Islet of Langerhans (tissue), 1 donor: ENCODE measurements around the gene UBE2M.
"Not testable (repeated sequence)": the region's sequence is repeated elsewhere in the genome, so short reads cannot be mapped to it uniquely, and the experiment has no call there.

Source experiments
- FAIRE-seq: peaks from one replicate; lab custom pipeline; 2011; peaks lifted over from hg19 to GRCh38; lab: Jason Lieb, UNC

UBE2M gene

DNA sequence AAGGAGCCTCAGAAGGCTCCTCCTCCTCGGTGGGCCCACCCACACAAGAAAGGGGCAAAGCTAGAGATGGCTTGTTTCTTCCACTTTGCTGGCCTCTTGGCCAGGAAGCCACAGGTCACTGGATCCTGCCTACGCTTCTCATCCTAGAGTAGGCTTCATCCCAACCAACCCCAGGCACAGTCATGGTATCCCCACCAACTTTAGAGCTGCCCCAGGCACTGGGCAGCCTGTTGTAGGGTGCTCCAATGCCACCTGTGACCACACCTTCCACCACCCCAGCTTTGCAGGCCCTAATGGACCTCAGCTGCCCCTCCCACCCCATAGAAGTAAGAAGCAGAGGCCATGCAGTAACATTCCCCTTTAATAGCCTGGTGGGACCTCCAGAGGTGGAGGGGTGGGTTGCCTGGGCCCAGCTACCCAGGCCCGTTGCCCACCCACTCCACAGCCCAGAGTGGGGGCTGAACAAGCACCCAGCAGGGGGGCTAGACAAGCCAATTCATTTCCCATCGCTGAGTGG is 3.0 kb downstream of the UBE2M start:
- no peak for FAIRE-seq

DNA sequence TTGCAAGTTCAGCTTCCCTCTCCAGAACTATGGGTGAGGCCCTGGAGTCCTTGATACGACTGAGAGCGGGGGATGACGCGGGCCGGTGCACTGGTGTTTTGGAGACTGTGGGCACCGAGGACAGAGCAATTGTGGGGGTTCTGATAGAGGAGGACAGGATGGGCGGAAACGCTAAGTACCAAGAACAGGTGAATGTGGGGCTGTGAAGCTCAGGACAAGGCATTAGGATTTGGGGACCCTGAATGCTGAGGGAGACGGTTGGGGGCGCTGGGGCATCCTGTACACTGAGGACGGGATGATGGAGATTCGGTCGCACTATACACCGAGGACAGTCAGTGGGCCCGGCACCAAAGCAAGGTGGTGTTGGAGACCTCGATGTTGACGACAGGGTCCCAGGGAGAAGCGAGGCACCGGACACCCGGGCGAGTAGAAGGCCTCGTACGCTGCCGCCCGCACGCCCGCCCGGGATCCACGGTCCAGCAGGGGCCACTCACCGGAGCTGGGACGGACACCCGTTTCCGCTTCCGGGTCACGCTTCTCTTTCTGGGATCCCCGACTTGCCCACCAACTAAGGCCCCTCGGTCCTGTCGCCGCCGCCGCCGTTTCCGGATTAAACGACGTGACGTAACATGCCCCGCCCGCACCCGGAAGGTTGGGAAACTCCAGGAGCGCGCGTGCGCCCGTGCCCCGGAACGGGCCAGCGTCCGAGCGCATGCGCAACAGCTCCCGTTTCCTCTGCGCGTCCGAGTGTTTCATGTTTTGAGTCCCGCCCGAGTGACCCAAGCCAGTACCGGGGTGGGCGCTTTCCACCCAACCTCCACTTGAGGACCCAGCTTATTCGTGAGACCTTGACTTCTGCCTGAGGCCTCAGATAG is 3.7 kb downstream of the UBE2M start, which contains the start of gene CHMP2A:
Gene CHMP2A, minus strand, starts transcription at position 612 of the 875 bp plus-strand sequence. CDS start 893 bp downstream, outside the sequence.
- FAIRE-seq, result peak; percentile 61

DNA sequence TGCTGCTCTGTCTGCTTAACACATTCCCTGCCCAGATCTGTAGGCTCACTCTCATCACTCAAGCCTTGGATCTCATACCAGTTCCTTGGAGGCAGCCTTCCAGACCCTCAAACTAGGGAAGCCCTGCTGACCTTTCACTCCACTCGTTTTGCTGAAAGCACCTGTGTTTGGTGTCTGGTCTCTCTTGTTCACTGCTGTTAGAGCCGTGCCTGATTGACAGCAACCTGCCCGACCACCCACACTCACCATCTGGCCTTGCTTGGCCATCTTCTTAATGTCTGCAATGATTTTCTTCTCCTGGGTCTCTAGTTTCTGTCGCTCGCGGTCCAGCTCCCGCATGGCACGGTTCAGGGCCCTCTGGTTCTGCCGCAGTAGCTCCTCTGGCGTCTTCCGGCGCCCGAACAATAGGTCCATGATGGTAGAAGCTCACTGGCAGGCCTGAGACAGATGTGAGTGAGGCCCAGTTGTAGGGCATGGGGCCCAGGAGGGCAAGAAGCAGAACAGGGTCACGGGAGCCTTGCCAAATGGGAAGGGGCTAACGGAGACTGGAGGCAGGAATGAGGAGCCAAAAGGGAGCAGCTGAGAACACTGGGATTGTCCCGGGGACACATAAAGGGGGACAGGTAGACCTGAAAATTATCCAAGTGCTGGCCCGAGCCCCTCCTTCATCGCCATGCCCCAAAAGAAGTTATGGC is 4.5 kb downstream of the UBE2M start:
- no peak for FAIRE-seq

GRCh38 chr19:58552655-58553054 is 5.8 kb downstream of the UBE2M start:
- no peak for FAIRE-seq

- FAIRE-seq, result no peak
Observed at GRCh38 chr19:58551577-58552471, 6.6 kb downstream of the UBE2M start.

DNA sequence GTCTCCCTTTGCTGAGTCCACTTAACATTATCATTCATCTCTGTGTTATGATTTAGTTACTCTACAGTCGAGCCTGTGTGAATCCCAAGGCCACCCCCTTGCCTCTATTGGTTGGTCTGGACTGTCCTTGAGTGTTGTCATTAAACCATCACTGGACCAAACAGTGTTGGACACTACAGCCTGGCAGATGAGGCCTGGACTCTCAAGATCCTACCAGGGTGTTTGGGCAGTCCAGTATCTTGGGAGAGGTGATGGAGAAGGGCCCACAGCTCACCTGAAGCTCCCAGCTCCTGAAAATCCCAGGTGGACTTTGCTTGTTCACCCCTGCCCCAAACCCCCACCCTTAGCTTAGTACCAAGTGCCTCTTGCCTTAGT is 7.3 kb downstream of the UBE2M start:
- FAIRE-seq, result no peak

DNA sequence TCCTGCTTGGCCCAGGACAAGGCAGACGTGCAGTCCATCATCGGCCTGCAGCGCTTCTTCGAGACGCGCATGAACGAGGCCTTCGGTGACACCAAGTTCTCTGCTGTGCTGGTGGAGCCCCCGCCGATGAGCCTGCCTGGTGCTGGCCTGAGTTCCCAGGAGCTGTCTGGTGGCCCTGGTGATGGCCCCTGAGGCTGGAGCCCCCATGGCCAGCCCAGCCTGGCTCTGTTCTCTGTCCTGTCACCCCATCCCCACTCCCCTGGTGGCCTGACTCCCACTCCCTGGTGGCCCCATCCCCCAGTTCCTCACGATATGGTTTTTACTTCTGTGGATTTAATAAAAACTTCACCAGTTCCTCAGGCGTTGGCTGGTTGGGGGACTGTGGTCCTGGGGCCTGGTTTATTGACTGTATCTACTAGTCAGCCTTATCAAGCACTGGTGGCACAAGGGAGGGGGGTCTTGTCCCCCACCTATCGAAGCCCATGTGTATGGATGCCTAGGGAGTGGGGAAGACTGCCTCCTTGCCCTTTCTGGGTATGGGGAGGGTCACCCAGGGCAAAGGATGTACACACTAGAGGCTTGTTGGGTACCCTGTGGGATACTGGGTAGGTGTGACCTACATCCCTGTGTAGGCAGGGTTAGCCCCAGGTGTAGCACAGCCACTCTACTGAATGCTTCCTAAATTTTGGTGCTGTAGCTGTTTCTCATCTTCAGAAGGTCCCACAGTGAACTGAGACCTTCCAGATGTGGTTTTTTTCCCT is 7.9 kb downstream of the UBE2M start:
- FAIRE-seq, result no peak

- no peak for FAIRE-seq
Observed at GRCh38 chr19:58549664-58550361, 8.6 kb downstream of the UBE2M start.

GRCh38 chr19:58548859-58549663 is 9.3 kb downstream of the UBE2M start:
- FAIRE-seq, result no peak

- no peak for FAIRE-seq
Observed at GRCh38 chr19:58547323-58548312, 10.8 kb downstream of the UBE2M start.

DNA sequence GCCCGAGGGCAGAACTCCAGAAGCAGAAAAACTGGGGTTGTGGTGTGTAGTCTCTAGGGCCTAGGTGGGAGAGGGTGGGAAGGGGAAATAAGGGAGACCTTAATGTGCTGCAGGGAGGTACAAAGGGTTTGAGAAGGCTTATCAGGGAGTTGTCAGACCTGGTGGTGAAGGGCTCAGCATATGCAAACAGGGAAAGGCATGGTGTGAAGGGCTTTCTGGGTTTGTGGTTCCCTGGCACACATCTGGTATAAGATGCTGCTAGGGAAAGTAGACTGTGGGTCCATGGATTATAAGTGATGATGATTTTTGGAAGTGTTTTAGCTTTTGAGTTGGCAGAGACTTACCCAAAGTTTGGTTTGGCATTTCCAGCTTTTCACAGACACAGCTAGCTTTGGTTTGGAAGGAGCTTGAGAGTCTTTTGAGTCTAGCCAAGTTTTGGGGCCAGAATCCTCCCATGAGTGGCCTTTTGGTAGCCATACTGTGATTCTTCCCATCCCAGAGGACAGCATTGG is 12.3 kb downstream of the UBE2M start:
- FAIRE-seq, result no peak

DNA sequence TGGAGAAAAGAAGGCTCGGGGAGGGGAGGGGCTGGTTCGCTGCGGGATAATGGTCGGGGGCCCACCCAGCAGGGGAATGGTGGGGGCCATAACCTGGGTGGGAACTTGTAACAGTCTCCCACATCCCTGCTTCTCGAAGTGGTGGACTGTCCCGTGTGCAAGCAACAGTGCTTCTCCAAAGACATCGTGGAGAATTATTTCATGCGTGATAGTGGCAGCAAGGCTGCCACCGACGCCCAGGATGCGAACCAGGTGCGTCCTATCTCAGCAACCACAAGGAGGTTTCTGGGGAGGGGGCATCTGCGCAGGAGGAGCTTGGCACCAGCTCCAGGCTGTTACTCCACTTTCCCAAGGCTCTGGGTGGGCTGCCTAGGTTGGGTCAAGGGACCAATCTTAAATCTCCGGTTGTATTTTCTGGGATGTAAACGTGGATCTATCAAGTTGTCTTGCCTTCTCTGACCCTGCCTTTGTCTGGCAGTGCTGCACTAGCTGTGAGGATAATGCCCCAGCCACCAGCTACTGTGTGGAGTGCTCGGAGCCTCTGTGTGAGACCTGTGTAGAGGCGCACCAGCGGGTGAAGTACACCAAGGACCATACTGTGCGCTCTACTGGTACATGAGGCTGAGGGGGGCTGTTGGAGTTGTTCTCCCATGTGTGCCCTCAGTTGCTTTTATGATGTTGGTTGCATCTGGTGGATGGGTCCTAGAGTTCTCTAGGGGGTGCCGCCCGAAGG is 13.0 kb downstream of the UBE2M start:
- FAIRE-seq, result no peak

DNA sequence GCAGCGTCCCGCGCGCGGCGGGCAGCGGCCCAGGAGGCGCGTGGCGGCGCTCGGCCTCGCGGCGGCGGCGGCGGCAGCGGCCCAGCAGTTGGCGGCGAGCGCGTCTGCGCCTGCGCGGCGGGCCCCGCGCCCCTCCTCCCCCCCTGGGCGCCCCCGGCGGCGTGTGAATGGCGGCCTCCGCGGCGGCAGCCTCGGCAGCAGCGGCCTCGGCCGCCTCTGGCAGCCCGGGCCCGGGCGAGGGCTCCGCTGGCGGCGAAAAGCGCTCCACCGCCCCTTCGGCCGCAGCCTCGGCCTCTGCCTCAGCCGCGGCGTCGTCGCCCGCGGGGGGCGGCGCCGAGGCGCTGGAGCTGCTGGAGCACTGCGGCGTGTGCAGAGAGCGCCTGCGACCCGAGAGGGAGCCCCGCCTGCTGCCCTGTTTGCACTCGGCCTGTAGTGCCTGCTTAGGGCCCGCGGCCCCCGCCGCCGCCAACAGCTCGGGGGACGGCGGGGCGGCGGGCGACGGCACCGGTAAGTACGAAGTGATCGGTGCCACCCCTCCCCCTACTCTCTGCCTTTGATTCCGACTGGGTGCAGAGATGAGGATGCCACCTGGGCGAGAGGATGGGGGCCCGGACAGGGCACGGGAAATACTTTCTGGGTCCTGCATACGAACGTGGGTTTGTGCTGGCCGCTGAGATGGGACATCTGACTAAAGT is 13.7 kb downstream of the UBE2M start:
- FAIRE-seq, result no peak

- FAIRE-seq, result no peak
Observed at GRCh38 chr19:58543826-58544590, 14.4 kb downstream of the UBE2M start, which contains the start of gene TRIM28. TSS of gene TRIM28 (plus strand) at chr19:58544064. CDS start at chr19:58544758, 694 bp downstream.

DNA sequence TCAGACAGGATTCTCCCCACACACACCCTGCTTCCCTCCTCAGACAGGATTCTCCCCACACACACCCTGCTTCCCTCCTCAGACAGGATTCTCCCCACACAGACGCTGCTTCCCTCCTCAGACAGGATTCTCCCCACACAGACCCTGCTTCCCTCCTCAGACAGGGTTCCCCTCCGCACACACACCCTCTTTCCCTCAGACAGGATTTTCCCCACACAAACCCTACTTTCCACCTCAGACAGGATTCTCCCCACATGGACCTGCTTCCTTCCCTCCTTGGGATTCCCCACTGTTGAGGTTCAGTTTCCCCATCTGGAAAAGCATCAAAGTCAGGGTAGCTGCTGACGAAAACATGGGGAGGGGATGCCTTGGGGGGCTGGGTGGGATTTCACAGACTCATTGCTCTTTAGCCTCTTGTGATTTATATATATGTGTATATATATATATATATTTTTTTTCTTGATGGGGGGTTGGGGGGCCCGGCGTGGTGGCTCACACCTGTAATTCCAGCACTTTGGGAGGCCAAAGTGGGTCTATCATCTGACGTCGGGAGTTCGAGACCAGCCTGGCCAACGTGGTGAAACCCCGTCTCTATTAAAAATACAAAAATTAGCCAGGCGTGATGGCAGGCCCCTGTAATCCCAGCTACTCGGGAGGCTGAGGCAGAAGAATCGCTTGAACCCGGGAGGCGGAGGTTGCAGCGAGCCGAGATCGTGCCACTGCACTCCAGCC is 15.6 kb downstream of the UBE2M start:
- not testable (repeated sequence) for FAIRE-seq

DNA sequence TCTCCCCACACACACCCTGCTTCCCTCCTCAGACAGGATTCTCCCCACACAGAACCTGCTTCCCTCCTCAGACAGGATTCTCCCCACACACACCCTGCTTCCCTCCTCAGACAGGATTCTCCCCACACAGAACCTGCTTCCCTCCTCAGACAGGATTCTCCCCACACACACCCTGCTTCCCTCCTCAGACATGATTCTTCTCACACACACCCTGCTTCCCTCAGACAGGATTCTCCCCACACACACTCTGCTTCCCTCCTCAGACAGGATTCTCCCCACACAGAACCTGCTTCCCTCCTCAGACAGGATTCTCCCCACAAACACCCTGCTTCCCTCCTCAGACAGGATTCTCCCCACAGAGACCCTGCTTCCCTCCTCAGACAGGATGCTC is 19.2 kb downstream of the UBE2M start:
- FAIRE-seq, result not testable (repeated sequence)
